ENCODE data around the gene MAML2. TPM values are rescaled to one million over a fixed set of nuclear protein-coding genes. Genes with fewer than 3 reads are reported as not detected.

The MAML2 gene
- total and polyA plus RNA-seq, 2 experiments from 2014 or later: 4.7 to 15.3 TPM

DNA sequence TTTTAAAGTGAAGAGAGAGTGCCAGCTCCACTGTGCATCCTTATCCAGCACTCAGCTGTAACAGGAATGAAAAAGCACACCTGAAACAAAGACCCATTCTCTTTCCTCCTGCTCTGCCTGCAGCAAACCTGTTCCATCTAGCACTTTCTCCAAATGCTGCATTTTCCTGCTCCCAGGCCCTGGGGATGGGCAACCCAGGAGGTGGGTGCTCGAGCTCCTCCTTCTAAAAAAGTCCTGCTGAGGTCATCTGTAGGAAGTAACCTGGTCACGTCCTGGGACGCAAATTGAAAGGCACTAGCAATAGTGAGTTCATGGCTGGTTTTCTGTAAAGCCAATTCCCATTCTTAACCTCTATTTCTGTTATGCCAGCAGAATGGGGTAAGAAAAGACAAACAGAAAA is 173.7 kb downstream of the MAML2 start:
- Histone ChIP-seq H3K79me2 (peaks cover 48% of the 10 kb centered on the region), H3K36me3 (replicated peaks; ENCODE audit: insufficient read depth, low read depth) (no peaks in the 10 kb centered on the region), H3K4me3 (no peak overlapping the region), H3K4me2 (no peak overlapping the region), H3K4me1 (ENCODE audit: insufficient read depth) (peaks cover 15% of the 10 kb centered on the region), H4K20me1 (ENCODE audit: insufficient read depth, poor library complexity, severe bottlenecking) (no peaks in the 10 kb centered on the region), H3K27me3 (no peaks in the 10 kb centered on the region), H3K9me3 (ENCODE audit: low read depth) (no peaks in the 10 kb centered on the region), H2AFZ (no peak overlapping the region), H3K27ac (peak overlapping the region; percentile 66), H3K9me2 (replicated peaks; ENCODE audit: insufficient read depth) (no peaks in the 10 kb centered on the region)
- no peak for DNase-seq (ENCODE audit: low spot score)
- TF ChIP-seq EZH2 (IDR thresholded peaks at IDR 0.05; ENCODE audit: borderline replicate concordance) (no peak), EZH2phosphoT487 (IDR thresholded peaks at IDR 0.05; ENCODE audit: low read depth, severe bottlenecking, unreplicated experiment) (no peak)
- TF ChIP-seq, protein P1, sequence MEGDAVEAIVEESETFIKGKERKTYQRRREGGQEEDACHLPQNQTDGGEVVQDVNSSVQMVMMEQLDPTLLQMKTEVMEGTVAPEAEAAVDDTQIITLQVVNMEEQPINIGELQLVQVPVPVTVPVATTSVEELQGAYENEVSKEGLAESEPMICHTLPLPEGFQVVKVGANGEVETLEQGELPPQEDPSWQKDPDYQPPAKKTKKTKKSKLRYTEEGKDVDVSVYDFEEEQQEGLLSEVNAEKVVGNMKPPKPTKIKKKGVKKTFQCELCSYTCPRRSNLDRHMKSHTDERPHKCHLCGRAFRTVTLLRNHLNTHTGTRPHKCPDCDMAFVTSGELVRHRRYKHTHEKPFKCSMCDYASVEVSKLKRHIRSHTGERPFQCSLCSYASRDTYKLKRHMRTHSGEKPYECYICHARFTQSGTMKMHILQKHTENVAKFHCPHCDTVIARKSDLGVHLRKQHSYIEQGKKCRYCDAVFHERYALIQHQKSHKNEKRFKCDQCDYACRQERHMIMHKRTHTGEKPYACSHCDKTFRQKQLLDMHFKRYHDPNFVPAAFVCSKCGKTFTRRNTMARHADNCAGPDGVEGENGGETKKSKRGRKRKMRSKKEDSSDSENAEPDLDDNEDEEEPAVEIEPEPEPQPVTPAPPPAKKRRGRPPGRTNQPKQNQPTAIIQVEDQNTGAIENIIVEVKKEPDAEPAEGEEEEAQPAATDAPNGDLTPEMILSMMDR (IDR thresholded peaks at IDR 0.05; ENCODE audit: poor library complexity): no peak
- WGBS (ENCODE audit: low lambda C conversion rate, missing lambda C conversion rate): 74% methylated on average over 3 of the region's 3 CpGs

GRCh38 chr11:96168623-96169022 is 174.4 kb downstream of the MAML2 start:
- no peaks in the 10 kb centered on the region for H3K9me2 ChIP-seq (replicated peaks; ENCODE audit: insufficient read depth)
- H3K27ac ChIP-seq: peak overlapping the region; percentile 69
- H3K4me1 ChIP-seq (ENCODE audit: insufficient read depth): peaks cover 15% of the 10 kb centered on the region
- no peaks in the 10 kb centered on the region for H3K27me3 ChIP-seq
- no peak overlapping the region for H2AFZ ChIP-seq
- H3K4me3 ChIP-seq: no peak overlapping the region
- no peaks in the 10 kb centered on the region for H3K9me3 ChIP-seq (ENCODE audit: low read depth)
- H4K20me1 ChIP-seq (ENCODE audit: insufficient read depth, poor library complexity, severe bottlenecking): no peaks in the 10 kb centered on the region
- H3K36me3 ChIP-seq (replicated peaks; ENCODE audit: insufficient read depth, low read depth): no peaks in the 10 kb centered on the region
- peak; percentile 67 for DNase-seq (ENCODE audit: low spot score)
- no peak for TF ChIP-seq EZH2phosphoT487 (IDR thresholded peaks at IDR 0.05; ENCODE audit: low read depth, severe bottlenecking, unreplicated experiment)
- TF ChIP-seq EZH2 (IDR thresholded peaks at IDR 0.05; ENCODE audit: borderline replicate concordance): no peak
- TF ChIP-seq, protein P1 (IDR thresholded peaks at IDR 0.05; ENCODE audit: poor library complexity): no peak
- WGBS (ENCODE audit: low lambda C conversion rate, missing lambda C conversion rate): 35% methylated on average over 2 of the region's 2 CpGs
- peaks cover 47% of the 10 kb centered on the region for H3K79me2 ChIP-seq
- H3K4me2 ChIP-seq: no peak overlapping the region

GRCh38 chr11:96167787-96168186 is 175.2 kb downstream of the MAML2 start:
- Histone ChIP-seq H3K79me2 (peaks cover 49% of the 10 kb centered on the region), H3K36me3 (replicated peaks; ENCODE audit: insufficient read depth, low read depth) (no peaks in the 10 kb centered on the region), H3K4me2 (no peak overlapping the region), H3K4me1 (ENCODE audit: insufficient read depth) (peaks cover 15% of the 10 kb centered on the region), H3K27ac (peak overlapping the region; percentile 69), H3K4me3 (no peak overlapping the region), H4K20me1 (ENCODE audit: insufficient read depth, poor library complexity, severe bottlenecking) (no peaks in the 10 kb centered on the region), H3K9me2 (replicated peaks; ENCODE audit: insufficient read depth) (no peaks in the 10 kb centered on the region), H3K9me3 (ENCODE audit: low read depth) (no peaks in the 10 kb centered on the region), H2AFZ (no peak overlapping the region), H3K27me3 (no peaks in the 10 kb centered on the region)
- WGBS (ENCODE audit: low lambda C conversion rate, missing lambda C conversion rate): 56% methylated on average over 3 of the region's 3 CpGs
- TF ChIP-seq EZH2phosphoT487 (IDR thresholded peaks at IDR 0.05; ENCODE audit: low read depth, severe bottlenecking, unreplicated experiment) (no peak), EZH2 (IDR thresholded peaks at IDR 0.05; ENCODE audit: borderline replicate concordance) (no peak)
- TF ChIP-seq, protein P1 (IDR thresholded peaks at IDR 0.05; ENCODE audit: poor library complexity): no peak
- no peak for DNase-seq (ENCODE audit: low spot score)

Data from hepatocyte (in vitro differentiated cells).